ENCODE measurements around the gene PAPSS1.
A peak's percentile ranks its signal among the peaks of the same experiment; 100 is the strongest.
"Not testable (repeated sequence)": the region's sequence is repeated elsewhere in the genome, so short reads cannot be mapped to it uniquely, and the experiment has no call there.

PAPSS1 gene

GRCh38 chr4:107726131-107726925 is 6.3 kb upstream of the PAPSS1 start:
- DNase-seq (ENCODE audit: low read depth, low spot score), result not testable (repeated sequence)

GRCh38 chr4:107725281-107725859 is 5.3 kb upstream of the PAPSS1 start:
- no peak for DNase-seq (ENCODE audit: low read depth, low spot score)

- not testable (repeated sequence) for DNase-seq (ENCODE audit: low read depth, low spot score)
These were observed 3.3 kb upstream of the PAPSS1 start for GRCh38 chr4:107723331-107723730.

GRCh38 chr4:107721436-107722100 is 1.5 kb upstream of the PAPSS1 start:
- no peak for DNase-seq (ENCODE audit: low read depth, low spot score)

- peak; percentile 70 for DNase-seq (ENCODE audit: low read depth, low spot score)
These were observed 670 bp downstream of the PAPSS1 start for GRCh38 chr4:107719207-107719921.

- DNase-seq (ENCODE audit: low read depth, low spot score), result no peak
These were observed 1.6 kb downstream of the PAPSS1 start for GRCh38 chr4:107718351-107718965.

GRCh38 chr4:107714256-107714655 is 5.8 kb downstream of the PAPSS1 start:
- no peak for DNase-seq (ENCODE audit: low read depth, low spot score)

GRCh38 chr4:107712236-107712635 is 7.8 kb downstream of the PAPSS1 start:
- peak; percentile 46 for DNase-seq (ENCODE audit: low read depth, low spot score)

GRCh38 chr4:107711831-107712230 is 8.2 kb downstream of the PAPSS1 start:
- no peak for DNase-seq (ENCODE audit: low read depth, low spot score)

GRCh38 chr4:107710493-107711459 is 9.3 kb downstream of the PAPSS1 start:
- no peak for DNase-seq (ENCODE audit: low read depth, low spot score)

- no peak for DNase-seq (ENCODE audit: low read depth, low spot score)
These were observed 10.1 kb downstream of the PAPSS1 start for GRCh38 chr4:107709916-107710315.

GRCh38 chr4:107708225-107708624 is 11.8 kb downstream of the PAPSS1 start:
- no peak for DNase-seq (ENCODE audit: low read depth, low spot score)

- DNase-seq (ENCODE audit: low read depth, low spot score), result no peak
These were observed 14.1 kb downstream of the PAPSS1 start for GRCh38 chr4:107705742-107706556.

GRCh38 chr4:107701565-107701964 is 18.5 kb downstream of the PAPSS1 start:
- no peak for DNase-seq (ENCODE audit: low read depth, low spot score)

GRCh38 chr4:107699466-107700206 is 20.4 kb downstream of the PAPSS1 start:
- peak; percentile 22 for DNase-seq (ENCODE audit: low read depth, low spot score)

- DNase-seq (ENCODE audit: low read depth, low spot score), result not testable (repeated sequence)
These were observed 23.8 kb downstream of the PAPSS1 start for GRCh38 chr4:107696187-107696586.

- no peak for DNase-seq (ENCODE audit: low read depth, low spot score)
These were observed 26.9 kb downstream of the PAPSS1 start for GRCh38 chr4:107693132-107693531.

- DNase-seq (ENCODE audit: low read depth, low spot score), result no peak
These were observed 27.8 kb downstream of the PAPSS1 start for GRCh38 chr4:107692202-107692601.

- DNase-seq (ENCODE audit: low read depth, low spot score), result no peak
These were observed 28.7 kb downstream of the PAPSS1 start for GRCh38 chr4:107691378-107691777.
